Left renal cortex interstitium (tissue), 4 donors: Measurements from ENCODE around the gene IKZF5. TPM values are rescaled to one million over a fixed set of nuclear protein-coding genes. Genes with fewer than 3 reads are reported as not detected.

ENCODE experiments used
- DNase-seq, 4 donors: peaks; one replicate each; pipeline ENCODE4 v3.0.0-alpha.2; 2013; ENCODE audit warnings: low read depth in 4 of 4, low spot score in 2 of 4, missing footprints in 1 of 4
- polyA plus RNA-seq, 4 donors: library from polyadenylated mRNA; unstranded; fragments of 120-200 nt; gene quantifications; one replicate each; pipeline ENCODE4 v1.2.1, GENCODE V29; 2013; ENCODE audit not compliant: insufficient read length in 4 of 4

Gene IKZF5
- polyA plus RNA-seq, 4 donors, result 18.2 to 27.4 (median 21.5) TPM

DNA sequence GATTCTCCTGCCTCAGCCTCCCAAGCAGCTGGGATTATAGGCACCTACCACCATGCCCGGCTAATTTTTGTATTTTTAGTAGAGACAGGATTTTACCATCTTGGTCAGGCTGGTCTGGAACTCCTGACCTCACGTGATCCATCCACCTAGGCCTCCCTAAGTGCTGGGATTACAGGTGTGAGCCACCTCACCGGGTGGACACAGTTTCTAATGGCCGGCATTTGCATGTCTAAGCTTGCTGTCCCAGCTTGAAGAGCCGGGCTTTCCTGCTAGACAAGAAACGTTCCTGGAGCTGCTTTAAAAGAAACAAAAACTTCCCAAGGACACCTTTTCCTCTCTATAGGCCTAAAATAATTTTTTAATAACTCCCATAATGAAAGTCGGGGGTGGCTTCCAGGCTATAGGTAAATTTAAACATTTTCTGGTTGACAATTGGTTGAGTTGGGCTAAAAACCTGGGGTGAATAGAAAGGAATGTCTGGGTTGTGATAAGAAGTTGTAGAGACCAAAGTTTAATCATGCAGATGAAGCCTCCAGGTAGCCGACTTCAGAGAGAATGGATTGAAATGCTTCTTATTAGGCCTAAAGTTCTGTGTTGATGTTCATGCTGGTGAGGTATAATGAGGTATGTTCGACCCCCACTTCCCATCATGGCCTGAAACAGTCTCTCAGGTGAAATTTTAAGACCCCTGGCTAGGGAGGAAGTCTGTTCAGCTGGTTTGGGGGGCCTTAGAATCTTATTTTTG lies 9.0 kb upstream of the IKZF5 start:
- no peak for DNase-seq

DNA sequence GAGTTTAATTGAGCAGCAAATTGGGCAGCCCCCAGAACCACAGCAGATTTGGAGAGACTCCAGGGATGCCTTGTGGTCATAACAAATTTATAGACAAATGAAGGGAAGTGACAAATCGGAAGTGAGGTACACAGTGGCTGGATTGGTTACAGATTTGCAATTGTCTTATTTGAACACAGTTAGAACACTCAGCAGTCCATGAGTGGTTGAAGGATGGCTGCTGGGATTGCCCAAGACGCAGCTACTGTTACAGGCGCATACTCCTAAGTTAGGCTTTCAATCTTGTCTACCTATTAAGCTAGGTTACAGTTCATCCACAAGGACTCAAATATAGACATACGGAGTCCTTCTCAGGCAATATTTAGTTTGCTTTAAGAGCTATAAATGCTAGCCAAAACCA lies 7.6 kb upstream of the IKZF5 start:
- DNase-seq, result no peak

DNA sequence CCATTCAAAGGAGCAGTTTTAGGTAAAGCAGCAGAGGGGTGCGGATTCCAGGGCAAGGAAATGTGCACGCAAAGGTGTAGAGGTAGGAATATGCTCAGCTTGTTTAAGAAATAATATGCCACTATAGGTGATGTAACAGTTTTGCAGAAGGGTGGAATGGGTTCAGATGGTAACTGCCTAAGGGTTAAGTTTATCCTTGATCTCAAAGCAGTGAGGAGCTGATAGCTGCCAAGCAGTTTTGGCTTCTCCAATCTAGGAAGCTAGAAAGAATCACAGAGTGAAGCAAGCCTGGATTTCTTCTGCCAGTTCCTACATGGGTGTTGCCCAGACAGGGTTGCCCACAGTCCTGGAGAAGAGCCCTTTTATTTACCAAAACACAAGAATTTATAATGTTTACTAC lies 6.2 kb upstream of the IKZF5 start:
- no peak for DNase-seq

DNA sequence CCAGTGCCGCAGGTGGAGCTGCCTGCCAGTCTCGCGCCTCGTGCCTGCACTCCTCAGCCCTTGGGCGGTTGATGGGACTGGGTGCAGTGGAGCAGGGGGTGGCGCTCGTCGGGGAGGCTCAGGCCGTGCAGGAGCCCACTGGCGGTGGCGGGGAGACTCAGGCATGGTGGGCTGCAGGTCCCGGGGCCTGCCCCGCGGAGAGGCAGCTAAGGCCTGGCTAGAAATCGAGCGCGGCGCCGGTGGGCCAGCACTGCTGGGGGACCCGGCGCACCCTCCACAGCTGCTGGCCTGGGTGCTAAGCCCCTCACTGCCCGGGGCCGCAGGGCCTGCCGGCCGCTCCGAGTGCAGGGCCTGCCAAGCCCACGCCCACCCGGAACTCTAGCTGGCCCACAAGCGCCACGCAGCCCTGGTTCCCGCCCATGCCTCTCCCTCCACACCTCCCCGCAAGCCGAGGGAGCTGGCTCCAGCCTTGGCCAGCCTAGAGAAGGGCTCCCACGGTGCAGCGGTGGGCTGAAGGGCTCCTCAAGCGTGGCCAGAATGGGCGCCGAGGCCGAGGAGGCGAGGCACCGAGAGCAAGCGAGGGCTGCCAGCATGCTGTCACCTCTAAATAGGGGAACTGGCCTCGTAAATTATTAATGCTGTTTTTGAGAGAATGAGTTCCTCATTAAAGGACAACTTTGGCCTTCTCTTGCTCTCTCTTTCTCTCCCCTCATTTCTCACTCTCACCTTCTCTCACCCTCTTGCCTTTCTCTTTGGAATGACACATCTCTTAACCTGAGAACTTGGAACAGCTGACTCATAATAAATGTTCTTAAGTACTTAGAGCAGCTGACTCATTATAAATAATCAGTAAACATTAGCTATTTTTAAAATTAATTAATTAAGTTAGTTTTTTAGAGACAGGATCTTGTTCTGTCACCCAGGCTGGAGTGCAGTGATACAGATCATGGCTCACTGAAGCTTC lies 5.1 kb upstream of the IKZF5 start:
- DNase-seq, result no peak

DNA sequence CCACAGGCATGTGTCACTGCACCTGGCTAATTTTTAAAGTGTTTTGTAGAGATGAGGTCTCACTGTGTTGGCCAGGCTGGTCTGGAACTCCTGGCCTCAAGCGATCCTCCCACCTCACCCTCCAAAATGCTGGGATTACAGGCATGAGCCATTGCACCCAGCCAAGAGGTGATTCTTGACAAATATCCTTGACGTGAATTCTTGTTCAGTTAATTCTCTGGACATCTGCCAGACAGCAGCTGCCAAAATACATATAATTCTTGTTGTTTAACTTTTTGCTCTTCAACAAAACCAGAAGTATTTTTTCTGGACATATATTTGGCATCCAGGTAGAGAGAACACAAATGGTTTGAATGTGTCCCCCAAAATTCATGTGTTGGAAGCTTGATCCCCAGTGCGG lies 3.4 kb upstream of the IKZF5 start:
- no peak for DNase-seq

DNA sequence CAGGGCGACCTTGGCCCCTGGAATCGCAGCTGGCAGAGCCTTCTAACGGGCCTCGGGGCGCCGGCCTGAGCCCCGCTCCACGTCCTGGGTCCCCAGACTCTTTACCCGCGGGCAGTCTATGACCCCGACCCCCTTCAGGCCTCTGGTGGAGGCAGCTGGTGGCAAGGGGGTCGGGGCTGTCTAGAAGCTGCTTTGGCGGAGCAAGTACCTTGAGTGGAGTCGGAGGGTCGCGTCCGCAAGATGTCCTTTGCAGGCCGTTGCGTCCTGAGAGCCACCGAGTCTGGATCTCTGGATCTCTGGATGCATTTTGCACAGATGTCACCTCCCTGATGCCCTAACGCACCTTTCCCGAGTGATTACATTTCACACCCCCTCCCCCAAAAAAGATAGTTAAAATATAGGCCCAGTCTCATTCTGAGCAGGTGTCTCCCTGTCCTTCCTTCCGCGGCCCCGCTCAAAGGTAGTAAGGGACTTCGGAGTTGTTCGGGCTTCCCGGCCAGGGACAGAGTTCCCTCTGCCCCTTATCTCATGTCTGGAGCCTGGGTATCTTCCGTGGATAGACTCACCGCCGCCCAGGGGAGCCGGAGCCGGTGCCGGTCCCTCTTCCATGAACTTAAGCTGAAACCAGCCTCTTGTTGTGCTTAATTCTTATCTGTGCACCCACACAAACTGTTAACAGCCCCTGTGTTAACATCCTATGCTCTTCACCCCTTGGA lies 668 bp upstream of the IKZF5 start:
- peak in 1 of 4 donors; percentile 9 for DNase-seq

DNA sequence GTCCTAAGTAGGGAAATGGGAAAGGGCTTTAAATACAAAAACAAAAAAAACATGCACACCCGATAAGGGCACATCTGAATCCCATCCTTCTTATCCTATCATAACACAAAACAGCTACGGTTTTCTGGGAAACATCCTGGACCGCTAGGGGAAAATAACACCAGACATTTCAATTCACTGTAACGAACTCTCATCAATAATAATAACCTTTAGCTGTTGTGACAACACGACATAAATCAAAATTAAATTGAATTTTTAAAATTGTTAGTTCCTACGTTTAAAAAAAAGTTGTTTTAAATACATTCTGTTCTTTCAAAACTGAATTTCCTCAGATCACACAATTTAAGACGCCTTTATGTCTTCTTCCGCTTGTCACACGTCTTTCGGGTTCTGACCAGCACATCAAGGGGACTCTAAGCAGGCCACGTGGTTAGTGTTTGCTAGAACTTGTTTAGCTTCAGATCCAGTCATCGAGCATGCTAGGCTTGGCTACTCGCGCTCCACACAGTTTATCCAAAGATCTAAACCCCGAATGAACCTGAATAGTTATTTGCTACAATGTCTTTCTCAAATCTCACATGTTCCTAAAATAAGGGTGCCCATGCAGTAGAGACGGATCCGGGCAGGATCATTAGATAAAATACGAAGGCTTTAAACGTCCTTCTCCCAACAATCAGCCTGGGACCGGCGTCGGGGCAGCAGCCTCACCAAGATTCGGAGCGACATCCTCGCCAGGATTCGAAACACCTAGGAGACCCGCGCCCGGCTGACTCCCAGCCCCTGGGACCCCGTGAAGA lies 839 bp downstream of the IKZF5 start:
- DNase-seq, result peak in 1 of 4 donors; percentile 25

DNA sequence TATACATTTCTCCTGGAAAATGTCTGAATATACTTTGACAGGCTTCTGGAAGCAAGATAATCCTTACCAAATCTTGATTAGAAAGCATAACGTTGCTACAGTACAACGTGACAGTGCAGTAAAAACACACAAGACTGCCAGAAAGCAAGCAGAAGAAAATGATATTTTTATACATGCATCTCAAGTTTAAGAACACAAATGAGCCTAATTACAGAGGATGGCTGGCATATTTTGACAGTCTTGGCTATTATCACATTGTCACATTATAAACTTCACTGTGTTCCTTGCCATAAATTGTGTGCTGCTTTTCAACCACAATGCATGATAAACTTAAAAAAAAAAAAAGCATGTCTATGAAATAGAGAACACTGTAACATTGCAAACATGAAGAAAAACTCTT lies 4.3 kb downstream of the IKZF5 start:
- DNase-seq, result no peak

DNA sequence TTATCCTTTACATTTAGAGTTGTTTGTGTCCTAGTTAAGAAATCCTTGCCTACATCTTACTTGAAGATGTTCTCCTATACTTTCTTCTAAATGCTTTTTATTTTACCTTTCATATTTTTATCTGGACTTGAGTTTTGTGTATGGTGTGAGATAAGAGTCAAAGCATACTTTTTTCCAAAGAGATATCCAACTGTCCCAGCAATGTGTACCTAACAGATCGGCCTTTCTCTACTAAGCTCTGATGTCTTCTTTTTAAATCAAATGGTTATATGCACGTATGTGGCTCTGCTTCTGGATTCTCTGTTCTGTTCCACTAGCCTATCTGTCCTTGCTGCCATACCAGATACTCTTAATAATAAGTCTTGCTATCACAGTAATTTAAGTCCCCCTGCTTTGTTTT lies 7.2 kb downstream of the IKZF5 start:
- DNase-seq, result no peak

DNA sequence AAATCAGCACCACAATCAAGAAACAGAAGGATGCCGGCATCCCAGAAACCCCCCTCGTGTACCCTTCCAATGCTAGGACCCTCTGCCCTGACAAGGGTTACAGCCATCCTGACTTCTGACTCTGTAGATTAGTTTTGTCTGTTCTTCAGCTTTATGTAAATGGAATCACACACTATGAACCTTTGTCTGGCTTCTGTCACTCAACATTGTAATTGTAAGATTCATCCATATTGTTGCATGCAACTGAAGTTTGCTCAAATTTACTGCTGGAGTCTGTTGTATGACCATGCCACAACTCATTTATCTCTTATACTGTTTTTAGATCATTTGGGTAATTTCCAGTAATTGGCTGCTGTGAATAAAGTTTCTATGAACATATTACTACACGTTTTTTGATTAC lies 8.4 kb downstream of the IKZF5 start:
- DNase-seq, result no peak

DNA sequence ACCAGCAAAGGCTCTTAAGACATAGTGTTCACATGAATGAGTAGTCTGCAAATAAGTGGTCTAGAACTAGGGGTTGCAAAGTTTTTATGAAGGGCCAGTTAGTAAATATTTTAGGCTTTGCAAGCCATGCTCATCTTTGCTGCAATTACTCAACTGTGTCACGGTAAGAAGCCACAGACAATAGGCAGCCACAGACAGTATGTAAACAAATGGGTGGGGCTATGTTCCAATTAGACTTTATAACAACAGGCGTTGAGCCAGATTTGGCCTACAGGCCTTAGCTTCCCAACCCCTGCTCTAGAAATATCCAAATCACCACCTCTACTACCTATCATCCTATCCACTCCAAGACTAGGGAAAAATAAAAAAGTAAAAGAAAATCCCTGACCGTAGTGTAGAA lies 9.2 kb downstream of the IKZF5 start:
- DNase-seq, result no peak

DNA sequence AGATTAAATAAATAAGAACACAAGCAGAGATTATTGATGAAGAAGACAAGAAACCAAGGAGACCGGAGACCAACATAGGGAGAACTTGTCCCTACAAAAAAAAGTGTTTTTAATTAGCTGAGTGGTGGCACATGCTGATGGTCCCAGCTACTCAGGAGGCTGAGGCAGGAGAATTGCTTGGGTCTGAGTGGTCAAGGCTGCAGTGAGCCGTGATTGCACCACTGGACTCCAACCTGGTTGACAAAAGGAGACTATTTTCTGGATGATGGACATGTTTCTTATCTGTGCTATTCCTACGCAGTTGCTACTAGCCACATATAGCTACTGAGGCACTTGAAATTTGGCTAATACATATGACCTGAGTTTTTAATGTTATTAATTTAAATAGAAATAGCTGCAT lies 9.7 kb downstream of the IKZF5 start:
- no peak for DNase-seq

DNA sequence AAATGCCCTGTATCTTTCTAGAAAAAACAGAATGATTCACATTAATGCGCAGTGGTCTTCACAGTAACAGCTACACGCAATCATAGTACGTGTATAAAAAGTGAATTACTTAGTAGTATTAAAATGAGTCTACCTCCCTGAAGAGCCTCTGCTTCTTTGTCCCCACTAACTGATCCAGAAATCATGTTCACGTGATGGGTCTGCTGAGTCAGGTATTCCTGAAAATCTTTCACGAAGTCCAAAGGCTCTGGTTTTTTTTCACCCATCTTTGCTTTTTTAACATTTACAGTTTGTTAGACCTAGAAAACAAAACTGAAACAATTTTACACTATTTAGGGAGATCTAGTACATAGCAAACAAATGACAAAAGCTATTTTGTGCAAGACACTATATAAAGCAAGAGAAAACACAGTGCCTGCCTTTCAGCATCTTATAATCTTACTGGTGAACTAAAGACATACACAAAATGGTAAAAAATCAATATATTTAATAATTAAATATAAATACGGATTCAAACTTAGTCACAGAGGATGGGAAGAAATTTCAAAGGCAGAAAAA lies 10.2 kb downstream of the IKZF5 start:
- DNase-seq, result no peak

DNA sequence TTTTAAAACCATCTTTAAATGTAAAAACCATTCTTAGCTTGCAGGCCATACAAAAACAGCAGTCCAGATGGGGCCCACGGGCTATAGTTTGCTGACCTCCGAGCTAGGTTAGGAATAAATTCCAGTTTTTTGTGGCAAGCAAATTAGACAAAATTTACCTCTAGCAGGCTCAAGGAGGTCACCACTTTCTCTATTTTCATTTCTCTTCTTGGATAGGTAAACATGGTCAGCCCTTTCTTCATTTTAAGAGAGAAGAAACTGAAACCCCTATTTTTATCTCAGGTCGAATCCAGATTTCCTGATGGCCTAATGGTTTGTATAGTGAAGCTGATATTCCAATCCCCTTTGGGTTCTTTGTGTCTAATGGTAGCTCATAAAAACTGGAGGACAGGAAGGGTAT lies 10.7 kb downstream of the IKZF5 start:
- DNase-seq, result no peak

DNA sequence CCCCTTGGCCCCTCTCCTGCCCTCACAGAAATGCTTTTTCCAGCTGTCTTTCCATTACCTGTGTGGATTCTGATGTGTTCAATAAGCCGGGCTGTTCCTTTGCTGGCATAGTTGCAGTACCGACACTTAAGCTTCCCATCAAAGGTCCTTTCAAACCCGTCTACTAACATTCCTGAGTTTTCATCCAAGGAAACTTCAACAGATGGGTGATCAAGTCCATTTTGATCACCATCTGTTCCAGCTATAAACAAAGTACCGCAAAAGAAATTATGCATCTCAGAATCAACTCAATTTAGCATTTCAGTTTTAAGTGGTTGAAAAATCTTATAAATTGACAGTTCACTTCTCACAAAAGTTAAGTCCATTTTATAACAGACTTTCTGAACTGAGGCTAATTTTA lies 12.7 kb downstream of the IKZF5 start:
- no peak for DNase-seq

DNA sequence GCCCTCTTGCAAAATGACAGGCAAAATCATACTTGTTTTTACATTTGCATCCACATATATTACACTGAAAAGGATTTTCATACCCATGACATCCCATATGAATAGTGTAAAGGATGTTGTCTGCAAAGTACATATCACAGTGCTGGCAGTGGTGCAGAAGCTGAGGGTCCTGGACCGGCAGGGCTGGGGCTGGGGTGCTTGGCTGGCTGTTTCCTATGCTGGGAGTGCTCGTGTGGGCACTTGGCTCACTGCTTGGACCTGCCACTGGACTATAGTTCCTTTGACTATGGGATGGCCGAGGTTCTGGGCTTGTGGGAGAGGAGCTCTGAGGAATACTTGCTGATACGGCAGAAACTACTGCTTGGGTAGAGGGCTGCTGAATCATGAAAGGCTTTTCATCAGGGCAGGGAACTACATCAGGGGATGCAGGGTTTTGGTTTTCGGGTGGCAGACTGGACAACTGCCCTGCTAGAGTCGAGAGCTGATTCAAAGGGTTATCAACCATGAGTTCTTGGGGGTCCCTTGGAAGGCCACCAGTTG lies 14.7 kb downstream of the IKZF5 start:
- DNase-seq, result no peak

DNA sequence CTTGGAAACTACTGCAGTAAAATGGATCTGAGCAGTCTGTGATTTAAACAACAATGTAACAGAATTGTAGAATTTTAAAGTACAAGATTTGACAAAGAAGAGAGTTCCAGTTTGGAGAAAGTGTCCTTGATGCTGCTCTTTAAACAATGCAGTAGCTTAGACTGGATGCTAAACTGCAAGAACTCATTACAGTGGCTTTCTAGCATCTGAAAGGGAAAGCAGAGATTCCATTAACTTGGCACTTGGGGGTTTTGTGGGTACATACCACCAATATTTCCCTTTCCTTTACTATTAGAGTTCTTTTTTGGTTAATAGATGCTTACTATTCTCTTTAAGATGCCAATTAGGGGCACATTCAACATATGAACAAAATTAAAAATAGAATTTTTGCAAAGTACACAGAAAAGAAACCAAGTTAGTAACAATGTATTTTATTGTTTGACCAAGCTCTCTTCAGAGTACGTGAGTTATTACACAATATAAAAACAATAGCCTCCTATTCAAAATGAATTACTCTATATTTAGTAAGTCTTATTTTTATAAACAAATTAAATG lies 16.5 kb downstream of the IKZF5 start:
- no peak for DNase-seq

DNA sequence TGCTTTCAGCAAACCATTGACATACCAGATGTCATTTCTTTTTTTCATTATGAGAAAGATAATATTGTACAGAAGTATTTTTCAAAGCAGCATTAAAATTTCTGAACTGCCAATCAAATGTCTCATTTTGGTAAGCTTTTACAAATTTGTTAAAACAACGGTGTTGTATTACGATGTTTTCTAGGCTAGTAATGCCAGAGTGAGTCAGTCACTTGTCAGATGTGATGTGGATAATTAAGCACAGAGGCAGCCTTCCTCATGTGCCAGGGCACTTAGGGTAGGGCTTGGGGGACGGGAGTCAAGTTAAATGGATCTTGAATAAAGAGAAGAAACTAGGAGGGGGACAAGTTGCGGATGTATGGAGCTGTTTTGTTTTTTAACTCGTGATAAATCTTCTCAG lies 18.3 kb downstream of the IKZF5 start:
- no peak for DNase-seq

DNA sequence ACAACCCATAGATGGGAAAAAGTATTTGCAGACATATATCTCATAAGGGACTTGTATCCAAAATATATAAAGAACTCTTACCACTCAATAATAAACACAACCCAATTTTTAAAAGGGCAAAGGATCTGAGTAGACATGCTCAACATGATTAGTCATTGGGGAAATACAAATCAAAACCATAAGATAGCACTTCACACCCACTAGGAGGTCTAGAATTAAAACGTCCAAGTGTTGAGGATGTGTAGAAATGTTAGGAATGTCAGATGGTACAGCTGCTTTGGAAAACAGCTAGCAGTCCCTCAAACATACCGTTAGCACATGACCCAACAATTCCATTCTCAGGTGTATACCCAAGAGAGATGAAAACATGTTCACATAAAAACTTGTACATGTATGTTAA lies 20.1 kb downstream of the IKZF5 start:
- no peak for DNase-seq

DNA sequence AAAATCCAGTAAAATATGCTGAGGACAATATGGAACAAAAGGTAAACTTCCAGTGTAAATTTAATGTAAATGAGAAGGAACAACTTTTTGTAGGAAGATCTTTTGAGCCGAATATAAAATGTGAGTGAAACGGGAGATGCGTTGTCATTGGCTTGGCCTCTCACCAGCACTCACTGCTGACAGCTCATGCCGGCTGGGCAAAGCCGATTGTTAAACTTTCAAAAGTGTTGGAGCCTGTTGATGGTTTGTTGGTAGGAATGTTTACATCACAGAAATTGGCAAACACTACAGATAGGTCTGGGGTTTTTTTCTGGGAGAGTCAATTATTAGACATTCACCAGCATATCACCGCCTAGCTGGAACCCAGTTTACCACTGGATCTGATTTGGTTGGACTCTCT lies 22.3 kb downstream of the IKZF5 start:
- DNase-seq, result no peak
